ENCODE measurements around the gene FDX2. TPM values are rescaled to one million over a fixed set of nuclear protein-coding genes. Genes with fewer than 3 reads are reported as not detected.
A peak's percentile ranks its signal among the peaks of the same experiment; 100 is the strongest.

The FDX2 gene
- polyA plus RNA-seq, 3 donors from 2014 or later, result 12.5 to 17.8 (median 16.6) TPM

DNA sequence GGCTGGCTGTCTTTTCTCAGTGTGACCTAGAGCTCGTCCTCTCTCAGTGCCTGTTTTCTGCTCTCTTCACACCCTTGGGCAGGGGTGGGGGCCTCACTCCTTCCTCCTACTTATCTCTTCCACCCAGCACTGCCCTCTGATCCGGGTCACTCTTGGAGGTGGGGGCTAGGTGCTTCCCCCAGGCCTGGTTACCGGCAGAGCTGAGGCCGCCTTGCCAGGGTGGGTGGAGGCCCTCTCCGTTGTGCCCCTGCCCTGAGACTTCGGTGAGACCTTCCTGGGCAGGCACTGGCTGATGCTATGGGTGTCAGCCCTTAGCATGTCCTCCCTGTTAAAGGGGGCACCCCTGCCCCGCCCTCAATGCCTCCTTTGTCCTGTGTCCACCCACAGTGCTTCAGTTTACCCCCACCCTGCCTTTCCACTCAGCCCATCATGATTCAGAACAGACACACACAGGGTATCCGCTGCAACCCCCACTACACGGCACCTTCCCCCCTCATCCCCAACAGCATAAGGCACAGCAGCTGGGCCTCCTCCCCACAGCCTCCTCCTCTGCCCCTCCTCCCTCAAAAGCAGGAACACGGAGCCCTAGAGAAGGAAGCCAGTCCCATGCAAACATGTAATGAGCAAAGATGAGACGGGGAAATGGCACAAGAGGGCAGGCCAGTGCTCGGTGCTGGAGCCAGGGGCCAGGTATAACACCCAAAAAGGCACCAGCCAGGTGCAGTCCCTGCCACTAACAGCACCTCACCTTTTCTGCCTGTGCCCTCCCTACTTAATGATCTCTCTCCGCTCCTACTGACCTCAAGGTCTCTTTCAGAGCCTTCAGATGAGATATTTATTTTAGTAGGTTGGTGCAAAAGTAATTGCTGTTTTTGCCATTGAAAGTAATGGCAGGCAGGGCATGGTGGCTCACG is 16.0 kb downstream of the FDX2 start:
- H3K27me3 Mint-ChIP-seq (ENCODE audit: low read depth in 3 of 3), result peaks cover 2 to 11% (median 9%) of the 10 kb centered on the region in 3 donors
- no peak overlapping the region for H3K4me3 Mint-ChIP-seq
- no peaks in the 10 kb centered on the region for H3K36me3 Mint-ChIP-seq
- H3K27ac Mint-ChIP-seq, result peak overlapping the region in 1 of 6 donors; percentile 39
- DNase-seq, result no peak
- peaks cover 0 to 2% (median 0%) of the 10 kb centered on the region in 6 donors for H3K9me3 Mint-ChIP-seq
- peaks cover 7 to 8% of the 10 kb centered on the region in 2 donors for H3K4me1 Mint-ChIP-seq

DNA sequence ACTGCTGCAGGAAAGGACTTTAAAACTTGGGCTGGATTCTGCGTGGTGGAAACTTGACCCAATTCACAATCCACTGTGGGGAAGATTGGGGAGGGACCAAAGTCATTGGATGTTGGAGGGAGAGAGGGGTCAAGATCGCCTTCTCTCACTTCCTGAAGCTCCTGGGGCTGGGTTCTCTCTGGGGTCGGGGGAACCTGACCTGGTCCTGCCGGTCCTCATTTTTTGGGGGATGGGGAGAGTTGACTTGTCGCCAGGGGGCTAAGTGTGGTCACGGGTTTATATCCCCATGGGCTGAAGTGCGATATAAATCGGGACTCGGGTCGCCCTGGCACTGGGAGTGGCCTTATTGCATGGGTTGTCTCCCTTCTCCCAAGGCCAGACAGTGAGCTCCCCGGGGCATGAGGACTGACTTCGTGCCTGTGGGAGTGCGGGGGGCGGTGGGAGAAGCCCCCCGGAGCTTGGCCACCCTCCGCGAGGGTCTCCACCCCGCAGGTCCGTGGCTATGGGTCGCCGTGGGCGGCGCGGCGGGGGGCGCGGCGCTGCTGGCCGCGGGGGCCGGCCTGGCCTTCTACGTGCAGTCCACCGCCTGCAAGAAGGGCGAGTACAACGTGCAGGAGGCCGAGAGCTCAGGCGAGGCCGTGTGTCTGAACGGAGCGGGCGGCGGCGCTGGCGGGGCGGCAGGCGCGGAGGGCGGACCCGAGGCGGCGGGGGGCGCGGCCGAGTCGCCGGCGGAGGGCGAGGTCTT is 19.8 kb downstream of the FDX2 start:
- Mint-ChIP-seq H3K27ac (peak overlapping the region; percentile 31 to 95 (median 85)), H3K36me3 (no peaks in the 10 kb centered on the region), H3K4me1 (peaks cover 31 to 35% of the 10 kb centered on the region in 2 donors), H3K9me3 (peaks cover 0 to 3% (median 0%) of the 10 kb centered on the region in 6 donors), H3K27me3 (ENCODE audit: low read depth in 3 of 3) (peaks cover 29 to 43% (median 38%) of the 10 kb centered on the region in 3 donors), H3K4me3 (peak overlapping the region; percentile 87 to 95 (median 91))
- no peak for DNase-seq

DNA sequence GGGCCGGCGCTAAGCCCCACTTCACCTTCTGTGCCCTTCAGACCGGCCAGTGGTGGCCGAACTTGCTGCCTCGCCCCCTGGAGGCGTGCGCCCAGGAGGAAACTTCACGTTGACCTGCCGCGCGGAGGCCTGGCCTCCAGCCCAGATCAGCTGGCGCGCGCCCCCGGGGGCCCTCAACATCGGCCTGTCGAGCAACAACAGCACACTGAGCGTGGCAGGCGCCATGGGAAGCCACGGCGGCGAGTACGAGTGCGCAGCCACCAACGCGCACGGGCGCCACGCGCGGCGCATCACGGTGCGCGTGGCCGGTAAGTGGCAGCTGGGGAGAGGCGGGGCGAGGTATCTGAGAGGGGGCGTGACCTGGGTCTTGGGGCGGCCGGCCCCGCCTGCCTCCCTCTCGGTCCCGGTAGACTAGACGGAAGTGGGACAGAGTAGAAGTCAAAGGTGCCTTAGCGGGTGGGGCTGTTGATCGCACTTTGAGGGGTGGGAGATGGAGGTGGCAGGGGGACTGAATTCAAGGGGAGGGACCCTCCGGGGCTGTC is 20.4 kb downstream of the FDX2 start:
- peaks cover 0 to 3% (median 0%) of the 10 kb centered on the region in 6 donors for H3K9me3 Mint-ChIP-seq
- peaks cover 37 to 41% of the 10 kb centered on the region in 2 donors for H3K4me1 Mint-ChIP-seq
- peak; percentile 74 to 81 (median 79) for DNase-seq
- peak overlapping the region; percentile 87 to 95 (median 91) for H3K4me3 Mint-ChIP-seq
- peaks cover 32 to 48% (median 42%) of the 10 kb centered on the region in 3 donors for H3K27me3 Mint-ChIP-seq (ENCODE audit: low read depth in 3 of 3)
- H3K36me3 Mint-ChIP-seq, result no peaks in the 10 kb centered on the region
- peak overlapping the region; percentile 31 to 95 (median 85) for H3K27ac Mint-ChIP-seq

DNA sequence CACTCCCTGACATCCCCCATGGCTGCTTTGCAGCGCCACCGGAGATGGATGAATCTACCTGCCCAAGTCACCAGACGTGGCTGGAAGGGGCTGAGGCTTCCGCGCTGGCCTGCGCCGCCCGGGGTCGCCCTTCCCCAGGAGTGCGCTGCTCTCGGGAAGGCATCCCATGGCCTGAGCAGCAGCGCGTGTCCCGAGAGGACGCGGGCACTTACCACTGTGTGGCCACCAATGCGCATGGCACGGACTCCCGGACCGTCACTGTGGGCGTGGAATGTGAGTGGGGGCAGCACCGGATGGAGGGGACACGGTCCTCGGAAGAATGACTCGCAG is 21.5 kb downstream of the FDX2 start:
- H3K36me3 Mint-ChIP-seq, result no peaks in the 10 kb centered on the region
- DNase-seq, result no peak
- H3K4me1 Mint-ChIP-seq, result peaks cover 45 to 47% of the 10 kb centered on the region in 2 donors
- no peak overlapping the region for H3K27ac Mint-ChIP-seq
- peaks cover 36 to 55% (median 47%) of the 10 kb centered on the region in 3 donors for H3K27me3 Mint-ChIP-seq (ENCODE audit: low read depth in 3 of 3)
- peak overlapping the region; percentile 29 to 92 (median 49) for H3K4me3 Mint-ChIP-seq
- H3K9me3 Mint-ChIP-seq, result peaks cover 0 to 3% (median 0%) of the 10 kb centered on the region in 6 donors

DNA sequence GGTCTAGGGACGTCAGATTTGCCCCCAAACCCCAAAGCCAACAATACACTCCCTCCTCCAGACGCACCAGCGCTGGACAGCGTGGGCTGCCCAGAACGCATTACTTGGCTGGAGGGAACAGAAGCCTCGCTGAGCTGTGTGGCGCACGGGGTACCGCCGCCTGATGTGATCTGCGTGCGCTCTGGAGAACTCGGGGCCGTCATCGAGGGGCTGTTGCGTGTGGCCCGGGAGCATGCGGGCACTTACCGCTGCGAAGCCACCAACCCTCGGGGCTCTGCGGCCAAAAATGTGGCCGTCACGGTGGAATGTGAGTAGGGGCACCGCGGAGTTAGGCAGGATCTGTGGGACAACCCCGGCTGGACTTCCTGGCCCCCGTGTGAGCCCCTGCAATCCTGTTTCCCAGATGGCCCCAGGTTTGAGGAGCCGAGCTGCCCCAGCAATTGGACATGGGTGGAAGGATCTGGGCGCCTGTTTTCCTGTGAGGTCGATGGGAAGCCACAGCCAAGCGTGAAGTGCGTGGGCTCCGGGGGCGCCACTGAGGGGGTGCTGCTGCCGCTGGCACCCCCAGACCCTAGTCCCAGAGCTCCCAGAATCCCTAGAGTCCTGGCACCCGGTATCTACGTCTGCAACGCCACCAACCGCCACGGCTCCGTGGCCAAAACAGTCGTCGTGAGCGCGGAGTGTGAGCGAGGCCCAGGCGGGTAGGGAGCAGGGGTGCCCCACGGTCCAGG is 22.0 kb downstream of the FDX2 start:
- Mint-ChIP-seq H3K27me3 (ENCODE audit: low read depth in 3 of 3) (peaks cover 41 to 58% (median 47%) of the 10 kb centered on the region in 3 donors), H3K4me1 (peaks cover 50 to 53% of the 10 kb centered on the region in 2 donors), H3K4me3 (peak overlapping the region in 2 of 5 donors; percentile 86 to 90), H3K9me3 (peaks cover 0 to 3% (median 0%) of the 10 kb centered on the region in 6 donors), H3K36me3 (no peaks in the 10 kb centered on the region), H3K27ac (peak overlapping the region in 2 of 6 donors; percentile 39 to 75)
- no peak for DNase-seq

DNA sequence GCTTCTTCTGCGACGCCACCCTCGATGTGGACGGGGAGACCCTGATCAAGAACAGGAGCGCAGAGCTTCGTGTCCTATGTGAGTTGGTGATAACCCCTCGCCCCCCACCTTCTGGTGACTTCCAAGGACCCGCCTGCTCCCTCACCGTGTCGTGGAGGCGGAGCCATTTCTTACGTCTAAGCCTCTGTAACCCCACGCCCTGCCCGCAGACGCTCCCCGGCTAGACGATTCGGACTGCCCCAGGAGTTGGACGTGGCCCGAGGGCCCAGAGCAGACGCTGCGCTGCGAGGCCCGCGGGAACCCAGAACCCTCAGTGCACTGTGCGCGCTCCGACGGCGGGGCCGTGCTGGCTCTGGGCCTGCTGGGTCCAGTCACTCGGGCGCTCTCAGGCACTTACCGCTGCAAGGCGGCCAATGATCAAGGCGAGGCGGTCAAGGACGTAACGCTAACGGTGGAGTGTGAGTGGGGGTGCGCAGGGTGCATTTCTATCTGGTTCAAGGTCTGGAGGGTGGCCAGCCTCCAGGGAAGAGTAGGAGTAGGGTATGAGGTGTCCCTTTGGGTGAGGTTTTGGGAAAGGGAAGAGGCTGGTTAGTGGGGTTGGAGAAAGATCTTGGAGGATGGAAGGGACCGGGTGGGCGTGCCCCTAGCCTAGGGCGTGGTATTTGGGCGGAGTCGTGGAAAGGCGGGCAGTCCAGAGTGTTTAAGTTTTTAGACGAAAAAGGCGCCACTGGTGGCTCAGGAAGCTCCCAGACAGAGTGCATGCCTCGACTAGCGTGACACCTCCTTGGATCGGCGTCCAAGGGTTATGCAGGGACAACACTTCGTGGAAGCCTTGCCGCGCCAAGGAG is 22.8 kb downstream of the FDX2 start:
- peak in 2 of 3 donors; percentile 23 to 34 for DNase-seq
- Mint-ChIP-seq H3K4me1 (peaks cover 58% of the 10 kb centered on the region in 2 donors), H3K4me3 (peak overlapping the region; percentile 83 to 90 (median 85)), H3K27me3 (ENCODE audit: low read depth in 3 of 3) (peaks cover 43 to 64% (median 52%) of the 10 kb centered on the region in 3 donors), H3K9me3 (peaks cover 0 to 3% (median 0%) of the 10 kb centered on the region in 6 donors), H3K36me3 (no peaks in the 10 kb centered on the region), H3K27ac (peak overlapping the region in 5 of 6 donors; percentile 21 to 75 (median 50))

DNA sequence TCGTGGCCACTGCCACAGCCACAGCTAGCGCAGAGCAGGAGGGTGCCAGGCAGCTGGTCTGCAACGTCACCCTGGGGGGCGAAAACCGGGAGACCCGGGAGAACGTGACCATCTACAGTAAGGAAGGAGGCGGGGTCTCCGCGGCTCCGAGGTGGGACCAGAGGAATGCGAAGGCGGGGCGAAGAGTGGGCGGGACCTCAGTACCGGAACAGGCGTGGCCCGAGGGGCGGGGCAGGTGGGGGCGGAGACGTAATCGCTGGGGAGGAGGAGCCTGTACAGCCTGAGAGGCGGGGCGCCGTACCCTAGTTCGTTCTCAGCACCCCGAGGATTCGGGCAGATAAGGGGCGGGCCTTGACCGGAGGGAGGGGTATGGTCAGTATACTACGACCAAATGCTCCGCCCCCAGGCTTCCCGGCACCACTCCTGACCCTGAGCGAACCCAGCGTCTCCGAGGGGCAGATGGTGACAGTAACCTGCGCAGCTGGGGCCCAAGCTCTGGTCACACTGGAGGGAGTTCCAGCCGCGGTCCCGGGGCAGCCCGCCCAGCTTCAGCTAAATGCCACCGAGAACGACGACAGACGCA is 23.5 kb downstream of the FDX2 start:
- Mint-ChIP-seq H3K36me3 (no peaks in the 10 kb centered on the region), H3K27ac (peak overlapping the region in 5 of 6 donors; percentile 39 to 73 (median 50)), H3K27me3 (ENCODE audit: low read depth in 3 of 3) (peaks cover 48 to 72% (median 56%) of the 10 kb centered on the region in 3 donors), H3K9me3 (peaks cover 0 to 3% (median 0%) of the 10 kb centered on the region in 6 donors), H3K4me3 (peak overlapping the region; percentile 83 to 90 (median 85)), H3K4me1 (peaks cover 65% of the 10 kb centered on the region in 2 donors)
- DNase-seq, result peak; percentile 71 to 73 (median 72)

DNA sequence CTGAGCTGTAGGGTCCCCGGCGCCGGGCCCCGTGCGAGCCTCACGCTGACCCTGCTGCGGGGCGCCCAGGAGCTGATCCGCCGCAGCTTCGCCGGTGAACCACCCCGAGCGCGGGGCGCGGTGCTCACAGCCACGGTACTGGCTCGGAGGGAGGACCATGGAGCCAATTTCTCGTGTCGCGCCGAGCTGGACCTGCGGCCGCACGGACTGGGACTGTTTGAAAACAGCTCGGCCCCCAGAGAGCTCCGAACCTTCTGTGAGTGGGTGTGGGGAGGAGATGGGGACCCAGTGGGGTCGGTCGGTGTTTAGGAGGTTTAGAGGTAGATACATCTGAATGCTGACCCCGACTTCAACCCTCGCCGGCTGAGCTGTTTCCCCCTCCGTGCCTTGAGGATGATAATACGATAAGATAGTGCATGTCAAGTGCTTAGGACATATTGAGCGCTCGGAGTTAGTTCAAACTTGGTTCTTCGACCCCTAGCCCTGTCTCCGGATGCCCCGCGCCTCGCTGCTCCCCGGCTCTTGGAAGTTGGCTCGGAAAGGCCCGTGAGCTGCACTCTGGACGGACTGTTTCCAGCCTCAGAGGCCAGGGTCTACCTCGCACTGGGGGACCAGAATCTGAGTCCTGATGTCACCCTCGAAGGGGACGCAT is 24.1 kb downstream of the FDX2 start:
- peaks cover 0 to 3% (median 0%) of the 10 kb centered on the region in 6 donors for H3K9me3 Mint-ChIP-seq
- peak overlapping the region; percentile 83 to 90 (median 85) for H3K4me3 Mint-ChIP-seq
- H3K27ac Mint-ChIP-seq, result peak overlapping the region in 4 of 6 donors; percentile 39 to 73 (median 56)
- DNase-seq, result peak in 1 of 3 donors; percentile 17
- H3K36me3 Mint-ChIP-seq, result no peaks in the 10 kb centered on the region
- H3K27me3 Mint-ChIP-seq (ENCODE audit: low read depth in 3 of 3), result peaks cover 54 to 76% (median 59%) of the 10 kb centered on the region in 3 donors
- H3K4me1 Mint-ChIP-seq, result peaks cover 71% of the 10 kb centered on the region in 2 donors

DNA sequence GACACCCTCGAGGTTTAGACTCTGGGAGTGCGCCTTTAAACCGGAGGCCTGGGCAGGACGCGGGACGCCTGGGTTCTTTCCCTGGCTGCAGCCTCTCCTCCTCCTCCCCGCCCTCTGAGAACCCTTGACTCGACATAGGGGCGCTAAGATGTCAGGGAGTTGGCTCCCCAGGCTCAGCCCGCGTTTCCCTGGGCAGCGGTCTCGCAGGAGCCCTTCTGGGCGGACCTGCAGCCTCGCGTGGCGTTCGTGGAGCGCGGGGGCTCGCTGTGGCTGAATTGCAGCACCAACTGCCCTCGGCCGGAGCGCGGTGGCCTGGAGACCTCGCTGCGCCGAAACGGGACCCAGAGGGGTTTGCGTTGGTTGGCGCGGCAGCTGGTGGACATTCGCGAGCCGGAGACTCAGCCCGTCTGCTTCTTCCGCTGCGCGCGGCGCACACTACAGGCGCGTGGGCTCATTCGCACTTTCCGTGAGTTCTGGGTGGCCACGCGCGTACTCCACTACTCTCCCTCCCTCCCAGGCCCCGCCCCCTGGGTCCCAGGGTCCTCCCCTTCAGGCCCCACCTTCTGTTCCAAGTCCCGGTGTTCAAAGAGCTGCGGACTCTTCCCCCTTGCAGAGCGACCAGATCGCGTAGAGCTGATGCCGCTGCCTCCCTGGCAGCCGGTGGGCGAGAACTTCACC is 24.8 kb downstream of the FDX2 start:
- Mint-ChIP-seq H3K4me3 (peak overlapping the region; percentile 83 to 90 (median 85)), H3K27me3 (ENCODE audit: low read depth in 3 of 3) (peaks cover 54 to 81% (median 59%) of the 10 kb centered on the region in 3 donors), H3K36me3 (peaks cover 2 to 6% (median 3%) of the 10 kb centered on the region in 3 donors), H3K4me1 (peaks cover 78% of the 10 kb centered on the region in 2 donors), H3K27ac (peak overlapping the region in 3 of 6 donors; percentile 32 to 71 (median 39)), H3K9me3 (peaks cover 0 to 2% (median 0%) of the 10 kb centered on the region in 6 donors)
- peak; percentile 54 to 59 (median 55) for DNase-seq

DNA sequence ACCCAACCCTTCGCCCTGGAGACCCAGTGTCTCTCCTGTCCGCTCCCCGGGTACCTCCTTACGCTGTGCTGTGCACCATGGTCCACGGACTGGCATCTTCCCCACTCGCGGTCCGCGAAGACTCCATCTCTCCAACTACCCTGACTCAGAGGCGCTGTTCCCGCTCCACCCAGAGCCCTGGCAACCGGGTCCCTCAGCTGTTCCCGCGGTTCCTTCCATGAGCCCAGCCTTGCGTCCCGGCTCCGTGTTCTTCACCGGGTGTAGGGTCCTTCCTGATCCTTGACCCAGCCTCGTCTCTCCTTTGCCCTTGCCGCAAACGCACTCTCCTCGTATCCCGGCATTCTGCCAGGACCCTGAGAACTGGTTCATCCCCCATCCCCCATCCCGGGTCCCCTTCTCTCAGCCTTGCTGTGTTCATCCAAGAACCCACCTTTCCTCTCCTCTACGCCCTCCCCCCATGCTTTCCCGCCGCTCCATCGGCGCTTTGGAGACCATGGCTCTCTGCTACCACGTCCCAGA is 25.4 kb downstream of the FDX2 start:
- H3K4me3 Mint-ChIP-seq, result peak overlapping the region; percentile 83 to 90 (median 85)
- H3K36me3 Mint-ChIP-seq, result peaks cover 8 to 11% (median 9%) of the 10 kb centered on the region in 3 donors
- DNase-seq, result no peak
- peaks cover 51 to 77% (median 54%) of the 10 kb centered on the region in 3 donors for H3K27me3 Mint-ChIP-seq (ENCODE audit: low read depth in 3 of 3)
- peak overlapping the region in 1 of 6 donors; percentile 39 for H3K27ac Mint-ChIP-seq
- peaks cover 76 to 78% of the 10 kb centered on the region in 2 donors for H3K4me1 Mint-ChIP-seq
- H3K9me3 Mint-ChIP-seq, result peaks cover 0 to 2% (median 0%) of the 10 kb centered on the region in 6 donors
